ENCODE results near the gene SLC12A2.

The SLC12A2 gene

DNA sequence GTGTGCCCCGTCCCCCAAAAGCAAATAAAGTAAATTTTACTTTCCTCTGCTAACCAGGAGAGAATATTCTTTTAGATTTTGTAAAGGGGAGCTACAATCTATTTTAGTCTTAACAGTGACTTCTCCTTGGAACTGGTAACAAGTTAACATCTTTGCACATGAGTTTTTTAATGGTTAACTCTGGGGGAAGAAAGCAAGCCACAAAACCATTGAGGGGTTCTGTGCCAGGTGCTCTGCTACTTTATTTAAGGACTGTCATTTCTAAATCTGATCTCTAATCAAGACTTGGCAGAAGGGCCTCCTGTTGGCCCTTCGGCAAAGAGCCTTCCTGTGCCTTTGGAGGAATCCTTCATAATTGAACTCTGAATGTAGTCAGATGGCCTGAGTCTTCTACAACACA lies 153.4 kb downstream of the SLC12A2 start:
- Histone ChIP-seq H3K9ac (ENCODE audit: low read depth in 1 of 2, low read length in 2 of 2) (no peak overlapping the region), H3K27me3 (ENCODE audit: control insufficient read depth in 1 of 2, insufficient read depth in 2 of 2, low read length in 2 of 2) (peaks cover 0 to 4% of the 10 kb centered on the region in 2 donors), H3K4me3 (ENCODE audit: low read depth in 1 of 2, low read length in 2 of 2) (no peak overlapping the region), H3K36me3 (ENCODE audit: control insufficient read depth in 1 of 2, insufficient read depth in 2 of 2, low read length in 2 of 2) (no peaks in the 10 kb centered on the region), H3K4me1 (ENCODE audit: control insufficient read depth in 1 of 2, insufficient read depth in 2 of 2, low read length in 2 of 2) (no peaks in the 10 kb centered on the region), H3K9me3 (ENCODE audit: control insufficient read depth in 1 of 2, low read length in 2 of 2) (no peaks in the 10 kb centered on the region), H3K27ac (ENCODE audit: low read depth, low read length) (no peak overlapping the region)

DNA sequence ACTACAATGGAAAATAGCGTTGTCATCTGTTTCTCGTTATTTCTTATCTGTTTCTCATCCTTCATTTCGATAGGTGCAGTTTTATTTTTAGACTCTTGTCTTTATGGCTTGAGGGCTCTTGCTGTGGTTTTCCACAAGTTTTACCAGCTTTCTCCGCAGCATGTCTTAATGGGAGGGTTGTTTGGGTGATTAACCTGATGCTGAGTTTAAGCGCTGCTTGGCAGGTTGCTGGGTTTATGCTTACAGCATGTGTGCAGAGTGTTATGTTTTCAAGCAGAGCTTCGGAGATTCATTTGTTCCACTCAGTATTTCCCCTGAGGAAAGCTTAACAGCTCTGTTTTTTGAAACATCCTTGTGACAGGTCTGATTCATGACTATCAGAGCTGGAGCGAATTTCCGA lies 154.0 kb downstream of the SLC12A2 start:
- Histone ChIP-seq H3K27me3 (ENCODE audit: control insufficient read depth in 1 of 2, insufficient read depth in 2 of 2, low read length in 2 of 2) (peaks cover 0 to 4% of the 10 kb centered on the region in 2 donors), H3K4me3 (ENCODE audit: low read depth in 1 of 2, low read length in 2 of 2) (no peak overlapping the region), H3K9me3 (ENCODE audit: control insufficient read depth in 1 of 2, low read length in 2 of 2) (no peaks in the 10 kb centered on the region), H3K27ac (ENCODE audit: low read depth, low read length) (no peak overlapping the region), H3K36me3 (ENCODE audit: control insufficient read depth in 1 of 2, insufficient read depth in 2 of 2, low read length in 2 of 2) (no peaks in the 10 kb centered on the region), H3K9ac (ENCODE audit: low read depth in 1 of 2, low read length in 2 of 2) (no peak overlapping the region), H3K4me1 (ENCODE audit: control insufficient read depth in 1 of 2, insufficient read depth in 2 of 2, low read length in 2 of 2) (no peaks in the 10 kb centered on the region)

Data from duodenal mucosa (tissue), 2 donors.